ENCODE results near the gene IFI6. TPM values are rescaled to one million over a fixed set of nuclear protein-coding genes. Genes with fewer than 3 reads are reported as not detected.
"Not testable (repeated sequence)": the region's sequence is repeated elsewhere in the genome, so short reads cannot be mapped to it uniquely, and the experiment has no call there.

Gene IFI6
- total RNA-seq, 2 experiments from 2014 or later = 461 to 1,077 TPM

- not testable (repeated sequence) for H3K4me3 Mint-ChIP-seq; H3K36me3 Mint-ChIP-seq; DNase-seq; ATAC-seq; H3K27me3 Mint-ChIP-seq; H3K9me3 Mint-ChIP-seq (ENCODE audit: low read depth); H3K27ac Mint-ChIP-seq
- H3K4me1 Mint-ChIP-seq = peaks cover 48% of the 10 kb centered on the region
- CTCF ChIA-PET = interaction anchor here (3.5 to 6.2 kb wide), 2 partner anchors 10 to 35 kb away, joined by 15 to 32 read pairs; no protein-coding TSS in a partner anchor
Measured at GRCh38 chr1:27627733-27628132, 44.3 kb downstream of the IFI6 start.

GRCh38 chr1:27627061-27627460, 44.9 kb downstream of the IFI6 start:
- no peaks in the 10 kb centered on the region for H3K9me3 Mint-ChIP-seq (ENCODE audit: low read depth)
- peaks cover 43% of the 10 kb centered on the region for H3K4me1 Mint-ChIP-seq
- H3K27me3 Mint-ChIP-seq = peaks cover 9% of the 10 kb centered on the region
- no peak overlapping the region for H3K27ac Mint-ChIP-seq
- DNase-seq = no peak
- CTCF ChIA-PET = interaction anchor here (23.8 kb wide), 1 partner anchor 39 kb away, joined by 536 read pairs; the partner anchor contains the start of gene IFI6
- no peaks in the 10 kb centered on the region for H3K36me3 Mint-ChIP-seq
- ATAC-seq = no peak
- no peak overlapping the region for H3K4me3 Mint-ChIP-seq

- no peaks in the 10 kb centered on the region for H3K36me3 Mint-ChIP-seq
- no peaks in the 10 kb centered on the region for H3K9me3 Mint-ChIP-seq (ENCODE audit: low read depth)
- H3K27me3 Mint-ChIP-seq = peaks cover 9% of the 10 kb centered on the region
- H3K4me1 Mint-ChIP-seq = peaks cover 35% of the 10 kb centered on the region
- H3K27ac Mint-ChIP-seq = peak overlapping the region; percentile 65
- CTCF ChIA-PET = interaction anchor here (1.0 to 23.8 kb wide), 2 partner anchors 9 to 40 kb away, joined by 4 to 536 read pairs; partner anchors contain the start of gene IFI6
- DNase-seq (no peak), ATAC-seq (no peak)
- H3K4me3 Mint-ChIP-seq = peak overlapping the region; percentile 40
Measured at GRCh38 chr1:27626031-27626935, 45.7 kb downstream of the IFI6 start.

- CTCF ChIA-PET = interaction anchor here (1.0 to 23.8 kb wide), 3 partner anchors 16 to 42 kb away, joined by 3 to 536 read pairs (median 6); partner anchors contain the start of gene IFI6
Measured at GRCh38 chr1:27624467-27625178, 47.4 kb downstream of the IFI6 start.

GRCh38 chr1:27623327-27624212, 48.4 kb downstream of the IFI6 start:
- CTCF ChIA-PET = interaction anchor here (1.3 to 23.8 kb wide), 3 partner anchors 14 to 43 kb away, joined by 3 to 536 read pairs (median 5); partner anchors contain the start of gene IFI6
- H3K36me3 Mint-ChIP-seq = no peaks in the 10 kb centered on the region
- DNase-seq (peak; percentile 64), ATAC-seq (peak; percentile 64)
- H3K4me3 Mint-ChIP-seq = peak overlapping the region; percentile 25
- H3K27me3 Mint-ChIP-seq = no peaks in the 10 kb centered on the region
- H3K9me3 Mint-ChIP-seq (ENCODE audit: low read depth) = no peaks in the 10 kb centered on the region
- peaks cover 26% of the 10 kb centered on the region for H3K4me1 Mint-ChIP-seq
- H3K27ac Mint-ChIP-seq = peak overlapping the region; percentile 47

More at GRCh38 chr1:27624467-27625178, 47.4 kb downstream of the IFI6 start:
- Mint-ChIP-seq H3K27me3 (peaks cover 5% of the 10 kb centered on the region), H3K4me1 (peaks cover 29% of the 10 kb centered on the region), H3K27ac (no peak overlapping the region), H3K9me3 (ENCODE audit: low read depth) (no peaks in the 10 kb centered on the region), H3K4me3 (no peak overlapping the region), H3K36me3 (no peaks in the 10 kb centered on the region)
- ATAC-seq = no peak
- no peak for DNase-seq

- peak overlapping the region; percentile 47 for H3K27ac Mint-ChIP-seq
- H3K4me3 Mint-ChIP-seq = no peak overlapping the region
- peak; percentile 50 for ATAC-seq
- DNase-seq = no peak
- H3K9me3 Mint-ChIP-seq (ENCODE audit: low read depth) = no peaks in the 10 kb centered on the region
- H3K36me3 Mint-ChIP-seq = no peaks in the 10 kb centered on the region
- CTCF ChIA-PET = interaction anchor here (1.3 to 23.8 kb wide), 3 partner anchors 14 to 43 kb away, joined by 3 to 536 read pairs (median 5); partner anchors contain the start of gene IFI6
- peaks cover 32% of the 10 kb centered on the region for H3K4me1 Mint-ChIP-seq
- no peaks in the 10 kb centered on the region for H3K27me3 Mint-ChIP-seq
Measured at GRCh38 chr1:27622828-27623227, 49.2 kb downstream of the IFI6 start.

GRCh38 chr1:27621051-27621920, 50.7 kb downstream of the IFI6 start:
- Mint-ChIP-seq H3K4me3 (no peak overlapping the region), H3K27me3 (no peaks in the 10 kb centered on the region), H3K4me1 (peaks cover 38% of the 10 kb centered on the region), H3K27ac (no peak overlapping the region), H3K36me3 (no peaks in the 10 kb centered on the region), H3K9me3 (ENCODE audit: low read depth) (no peaks in the 10 kb centered on the region)
- CTCF ChIA-PET = interaction anchor here (1.0 to 23.8 kb wide), 4 partner anchors 8 to 45 kb away, joined by 3 to 536 read pairs (median 4); partner anchors contain the start of gene IFI6
- ATAC-seq (no peak), DNase-seq (no peak)

- CTCF ChIA-PET = interaction anchor here (1.0 to 23.8 kb wide), 6 partner anchors 9 to 46 kb away, joined by 3 to 536 read pairs (median 6); partner anchors contain the start of gene IFI6
- DNase-seq; H3K27ac Mint-ChIP-seq; H3K4me3 Mint-ChIP-seq; H3K36me3 Mint-ChIP-seq; ATAC-seq; H3K9me3 Mint-ChIP-seq (ENCODE audit: low read depth); H3K27me3 Mint-ChIP-seq: not testable (repeated sequence)
- H3K4me1 Mint-ChIP-seq = peaks cover 38% of the 10 kb centered on the region
Measured at GRCh38 chr1:27619782-27620438, 52.1 kb downstream of the IFI6 start.

- Mint-ChIP-seq H3K4me3 (peak overlapping the region; percentile 1), H3K27ac (peak overlapping the region; percentile 81)
Measured at GRCh38 chr1:27618341-27619082, 53.5 kb downstream of the IFI6 start.

GRCh38 chr1:27617420-27617819, 54.6 kb downstream of the IFI6 start:
- no peak overlapping the region for H3K4me3 Mint-ChIP-seq
- DNase-seq (no peak), ATAC-seq (no peak)
- H3K9me3 Mint-ChIP-seq (ENCODE audit: low read depth) = no peaks in the 10 kb centered on the region
- no peaks in the 10 kb centered on the region for H3K27me3 Mint-ChIP-seq
- H3K36me3 Mint-ChIP-seq = no peaks in the 10 kb centered on the region
- peaks cover 42% of the 10 kb centered on the region for H3K4me1 Mint-ChIP-seq
- peak overlapping the region; percentile 81 for H3K27ac Mint-ChIP-seq
- CTCF ChIA-PET = interaction anchor here (0.9 to 23.8 kb wide), 11 partner anchors 8 to 321 kb away, joined by 3 to 536 read pairs (median 5); partner anchors contain the start of genes AHDC1 and IFI6

More at GRCh38 chr1:27618341-27619082, 53.5 kb downstream of the IFI6 start:
- DNase-seq (peak; percentile 88), ATAC-seq (peak; percentile 93)
- Mint-ChIP-seq H3K4me1 (peaks cover 42% of the 10 kb centered on the region), H3K27me3 (no peaks in the 10 kb centered on the region), H3K9me3 (ENCODE audit: low read depth) (no peaks in the 10 kb centered on the region), H3K36me3 (no peaks in the 10 kb centered on the region)
- CTCF ChIA-PET = interaction anchor here (0.9 to 23.8 kb wide), 13 partner anchors 11 to 261 kb away, joined by 3 to 536 read pairs (median 5); partner anchors contain the start of genes AHDC1, FAM76A and IFI6
